IMR-90 (cell line): ENCODE data around the gene MUC5AC.

Source experiments
- CTCF ChIP-seq: conservative IDR thresholded peaks from 2 replicates; pipeline ENCODE4 v1.5.1; 2012; ENCODE audit warnings: mild to moderate bottlenecking, low read depth, low read length, improper control_type of control experiment
- MAFK ChIP-seq: IDR thresholded peaks from 2 replicates; pipeline ENCODE4 v1.6.1; 2012; ENCODE audit warnings: low read depth, low read length, improper control_type of control experiment
- POLR2A ChIP-seq: IDR thresholded peaks from 2 replicates; pipeline ENCODE4 v1.6.1; 2012; ENCODE audit warnings: mild to moderate bottlenecking, low read depth, low read length
- SMC3 ChIP-seq: fragments of 150-350 bp; IDR thresholded peaks from 2 replicates; pipeline ENCODE4 v1.6.1; 2016; ENCODE audit warnings: low read depth, mild to moderate bottlenecking, antibody characterized with exemption, low read length, moderate library complexity

- TF ChIP-seq POLR2A (no peak), CTCF (no peak), MAFK (no peak), SMC3 (no peak)
These were observed 39.8 kb upstream of the MUC5AC start for GRCh38 chr11:1117992-1118391.
